Cardiac atrium fibroblast (primary cell): ENCODE results near the gene UBXN11. TPM values are rescaled to one million over a fixed set of nuclear protein-coding genes. Genes with fewer than 3 reads are reported as not detected.

Experiments
- total RNA-seq: library from RNA; depleted of rRNA; stranded (reverse); fragments of >200 nt; gene quantifications from 2 replicates; pipeline ENCODE4 v1.2.3, GENCODE V29; 2015

The UBXN11 gene
- total RNA-seq, result 2.6 and 3.6 TPM in 2 replicates

GRCh38 chr1:26306290-26307229 lies at the start of gene UBXN11:
TSS of gene UBXN11 (minus strand) at chr1:26306636. CDS start at chr1:26302883, 3,753 bp downstream.

GRCh38 chr1:26353976-26354820 lies 47.8 kb upstream of the UBXN11 start, which contains the start of gene CRYBG2:
TSS of gene CRYBG2 (minus strand) at chr1:26354130. CDS start at chr1:26346657, 7,473 bp downstream.

DNA sequence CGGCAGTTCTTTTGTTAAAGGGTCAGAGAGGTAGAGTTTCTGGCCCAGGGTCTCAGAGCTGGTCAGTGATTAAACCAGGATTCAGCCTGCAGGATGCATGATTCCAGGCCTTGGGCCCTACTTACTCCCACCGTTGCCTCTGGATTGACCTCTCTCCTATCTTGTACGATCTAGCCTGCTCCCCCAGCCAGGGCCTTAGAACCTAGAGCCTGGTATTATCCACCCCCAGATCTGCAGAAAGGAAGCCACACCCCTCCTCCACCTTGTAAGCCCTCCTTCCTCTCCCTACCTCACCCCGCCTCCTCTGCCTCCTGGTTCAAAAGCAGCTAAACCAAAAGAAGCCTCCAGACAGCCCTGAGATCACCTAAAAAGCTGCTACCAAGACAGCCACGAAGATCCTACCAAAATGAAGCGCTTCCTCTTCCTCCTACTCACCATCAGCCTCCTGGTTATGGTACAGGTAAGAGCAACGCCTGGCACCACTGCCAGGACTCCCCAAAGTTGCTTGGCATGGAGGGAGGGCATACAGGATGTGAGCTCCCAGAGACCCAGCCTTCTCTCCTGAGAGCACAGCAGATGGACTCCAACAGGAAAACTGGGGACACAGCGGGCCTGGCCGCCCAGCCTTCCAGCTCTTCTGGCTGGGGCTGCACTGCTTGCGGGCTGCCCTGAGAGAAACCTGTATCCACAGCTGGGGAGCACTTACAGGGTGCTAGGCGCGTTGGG lies 11.3 kb upstream of the UBXN11 start, which contains the start of gene CD52:
TSS of gene CD52 (plus strand) at position 347 of the 726 bp plus-strand sequence. CDS start at position 407, 60 bp downstream.

DNA sequence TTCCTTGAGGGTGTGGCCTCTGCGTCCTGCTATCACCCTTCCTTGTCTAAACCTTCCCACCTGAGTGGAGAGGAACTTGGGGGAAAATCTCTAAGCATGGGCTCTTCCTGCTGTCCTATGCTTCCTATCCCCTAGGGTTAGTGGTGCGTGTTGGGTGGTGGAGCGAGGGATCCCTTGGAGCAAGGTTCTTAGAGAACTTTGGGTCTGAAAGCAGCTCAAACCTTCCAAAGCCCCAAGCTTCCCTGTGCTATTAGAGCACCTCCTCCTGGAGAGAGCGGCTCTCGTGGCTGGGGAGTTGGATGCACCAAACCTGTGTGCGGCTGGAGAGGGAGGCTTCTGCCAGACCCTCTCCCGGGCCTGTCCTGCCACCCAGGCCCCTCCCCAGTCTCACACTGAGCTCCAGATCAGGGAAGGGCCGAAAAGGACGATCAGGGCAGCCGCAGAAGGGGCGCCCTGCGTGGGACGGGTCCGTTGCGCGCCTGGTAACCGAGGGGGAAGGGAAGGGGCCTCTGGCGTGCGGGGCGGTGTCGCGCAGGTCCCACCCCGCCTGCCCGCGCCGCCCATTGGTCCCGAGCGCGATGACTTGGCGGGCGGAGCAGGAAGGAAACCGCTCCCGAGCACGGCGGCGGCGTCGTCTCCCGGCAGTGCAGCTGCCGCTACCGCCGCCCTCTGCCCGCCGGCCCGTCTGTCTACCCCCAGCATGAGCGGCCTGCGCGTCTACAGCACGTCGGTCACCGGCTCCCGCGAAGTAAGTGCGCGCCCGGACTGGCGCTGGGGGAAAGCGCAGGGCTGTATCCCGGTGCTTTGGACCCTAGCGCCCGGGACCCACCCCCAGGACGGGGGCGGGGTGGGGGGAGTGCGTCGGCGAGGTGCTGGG lies 26.7 kb downstream of the UBXN11 start, which contains the start of gene SH3BGRL3:
TSS of gene SH3BGRL3 (plus strand) at position 631 of the 877 bp plus-strand sequence. CDS start at position 701, 70 bp downstream.

DNA sequence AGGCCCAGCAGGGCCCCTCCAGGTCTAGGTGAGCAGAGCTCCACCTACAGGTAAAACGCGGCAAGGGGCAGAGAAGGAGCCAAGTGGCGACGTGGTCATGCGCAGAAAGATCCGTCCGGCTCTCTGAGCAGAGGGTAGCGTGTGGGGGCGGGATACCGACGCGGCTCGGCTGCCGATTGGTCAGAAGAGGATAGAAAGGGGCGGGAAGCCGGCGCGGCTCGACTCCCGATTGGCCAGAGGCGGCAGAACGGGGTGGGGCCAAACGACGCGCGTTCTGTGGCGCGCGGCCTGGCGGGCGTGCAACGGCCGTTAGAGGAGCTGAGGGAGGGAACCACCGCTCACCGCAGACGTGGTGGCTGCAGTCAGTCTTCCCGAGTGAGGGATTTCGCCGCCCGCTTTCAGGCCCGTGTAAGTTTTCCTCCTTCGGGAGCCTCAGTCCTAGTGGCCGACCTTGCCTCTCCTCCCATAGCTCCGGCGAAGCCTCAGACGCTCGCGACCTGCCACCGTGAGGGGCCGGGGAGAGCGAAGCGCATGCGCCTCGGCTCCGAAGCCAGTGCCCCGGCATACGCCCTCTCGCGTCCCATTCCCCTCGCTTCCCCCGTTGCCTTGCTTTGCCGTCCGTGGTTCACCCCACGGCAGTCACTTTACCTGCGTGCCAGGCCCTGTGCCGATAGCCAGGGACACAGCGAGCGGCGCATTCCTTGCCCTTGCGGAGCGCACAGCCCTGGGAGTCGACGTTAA lies 72.4 kb downstream of the UBXN11 start, which contains the start of gene CEP85:
TSS of gene CEP85 (plus strand) at position 298 of the 741 bp plus-strand sequence. CDS start 5,584 bp downstream, outside the sequence.

Other genes starting within 250 kb of the UBXN11 start
- gene TRIM63, start 239.0 kb downstream of the UBXN11 start, total RNA-seq, result not detected in 2 replicates
- gene PDIK1L, start 194.8 kb downstream of the UBXN11 start, total RNA-seq, result 2.3 and 4.5 TPM in 2 replicates
- gene FAM110D, start 147.6 kb downstream of the UBXN11 start, total RNA-seq, result 0.36 TPM in 1 of 2 replicates, not detected in the other
- not detected in 2 replicates for gene C1orf232, start 137.7 kb downstream of the UBXN11 start, total RNA-seq
- 32.2 and 51.1 TPM in 2 replicates for gene ZNF593, start 136.7 kb downstream of the UBXN11 start, total RNA-seq
- gene ZNF593OS, start 134.8 kb downstream of the UBXN11 start, total RNA-seq, result not detected in 2 replicates
- not detected in 2 replicates for gene CNKSR1, start 129.1 kb downstream of the UBXN11 start, total RNA-seq
- not detected in 2 replicates for gene CATSPER4, start 116.0 kb downstream of the UBXN11 start, total RNA-seq
- 4.1 and 5.2 TPM in 2 replicates for gene CEP85, start 72.4 kb downstream of the UBXN11 start, total RNA-seq
- 162 and 186 TPM in 2 replicates for gene SH3BGRL3, start 26.6 kb downstream of the UBXN11 start, total RNA-seq
- not detected in 2 replicates for gene CD52, start 11.3 kb upstream of the UBXN11 start, total RNA-seq
- gene CRYBG2, start 47.5 kb upstream of the UBXN11 start, total RNA-seq, result not detected in 2 replicates
- not detected in 2 replicates for gene ZNF683, start 66.1 kb upstream of the UBXN11 start, total RNA-seq
- not detected in 2 replicates for gene LIN28A, start 104.2 kb upstream of the UBXN11 start, total RNA-seq
- gene DHDDS, start 125.7 kb upstream of the UBXN11 start, total RNA-seq, result 48.9 and 49.5 TPM in 2 replicates
- 249 and 474 TPM in 2 replicates for gene HMGN2, start 165.8 kb upstream of the UBXN11 start, total RNA-seq
- gene RPS6KA1, start 223.1 kb upstream of the UBXN11 start, total RNA-seq, result 1.4 and 3.2 TPM in 2 replicates